ENCODE results near the gene PFKFB3.
"Not testable (repeated sequence)": the region's sequence is repeated elsewhere in the genome, so short reads cannot be mapped to it uniquely, and the experiment has no call there.

The PFKFB3 gene

DNA sequence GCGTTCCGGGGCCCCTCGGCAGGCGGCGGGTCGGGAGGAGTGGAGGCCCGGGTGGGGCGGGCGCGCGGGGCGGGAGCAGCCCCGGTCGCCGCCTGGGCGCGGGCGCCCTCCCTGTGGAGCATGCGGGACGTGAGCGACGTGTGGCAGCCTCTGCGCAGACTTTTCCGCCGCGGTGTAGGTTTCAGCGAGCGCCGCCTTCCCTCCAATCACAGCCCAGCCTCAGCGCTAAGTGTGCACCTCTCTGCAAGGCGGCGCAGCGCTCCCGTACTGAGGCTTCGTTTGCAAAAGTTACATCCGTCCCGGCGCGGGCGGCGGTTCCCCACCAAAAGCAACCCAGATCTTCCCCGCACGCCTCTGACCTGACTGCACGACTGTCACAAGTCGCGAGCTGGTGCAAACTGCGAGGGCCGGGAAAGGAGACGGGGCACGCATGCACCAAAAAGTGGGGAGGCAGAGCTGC is 1.2 kb upstream of the PFKFB3 start:
- peak in 37 of 51 donors; percentile 21 to 72 (median 50) for DNase-seq

DNA sequence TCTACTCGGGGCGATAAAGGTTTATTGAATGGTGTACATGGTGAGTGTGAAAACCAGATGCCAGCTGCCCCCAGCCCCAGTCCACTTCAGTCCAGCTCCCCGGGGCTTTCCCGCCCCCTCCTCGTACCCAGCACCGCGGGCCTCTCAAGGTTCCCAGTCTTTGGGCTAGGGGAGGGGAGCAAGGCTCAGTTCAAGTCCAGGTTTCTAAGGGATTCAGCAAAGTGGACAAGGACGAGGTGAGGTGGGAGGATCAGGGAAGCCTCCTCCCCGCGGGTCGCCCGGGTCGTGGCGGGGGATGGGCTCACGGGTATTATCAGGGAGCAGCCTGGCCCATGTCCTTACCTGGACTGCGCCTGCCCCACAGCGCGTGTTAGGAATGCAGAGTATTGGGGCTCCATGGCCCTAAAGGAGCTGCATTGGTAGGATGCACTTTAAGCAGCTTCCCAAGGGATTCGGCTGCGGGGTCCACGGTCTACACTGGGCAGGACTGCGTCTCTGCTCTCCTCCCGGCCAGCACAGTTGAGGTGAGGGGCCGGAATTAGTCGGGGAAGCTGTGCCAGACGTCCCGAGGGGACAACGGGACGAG is 541 bp upstream of the PFKFB3 start:
- DNase-seq, result no peak

DNA sequence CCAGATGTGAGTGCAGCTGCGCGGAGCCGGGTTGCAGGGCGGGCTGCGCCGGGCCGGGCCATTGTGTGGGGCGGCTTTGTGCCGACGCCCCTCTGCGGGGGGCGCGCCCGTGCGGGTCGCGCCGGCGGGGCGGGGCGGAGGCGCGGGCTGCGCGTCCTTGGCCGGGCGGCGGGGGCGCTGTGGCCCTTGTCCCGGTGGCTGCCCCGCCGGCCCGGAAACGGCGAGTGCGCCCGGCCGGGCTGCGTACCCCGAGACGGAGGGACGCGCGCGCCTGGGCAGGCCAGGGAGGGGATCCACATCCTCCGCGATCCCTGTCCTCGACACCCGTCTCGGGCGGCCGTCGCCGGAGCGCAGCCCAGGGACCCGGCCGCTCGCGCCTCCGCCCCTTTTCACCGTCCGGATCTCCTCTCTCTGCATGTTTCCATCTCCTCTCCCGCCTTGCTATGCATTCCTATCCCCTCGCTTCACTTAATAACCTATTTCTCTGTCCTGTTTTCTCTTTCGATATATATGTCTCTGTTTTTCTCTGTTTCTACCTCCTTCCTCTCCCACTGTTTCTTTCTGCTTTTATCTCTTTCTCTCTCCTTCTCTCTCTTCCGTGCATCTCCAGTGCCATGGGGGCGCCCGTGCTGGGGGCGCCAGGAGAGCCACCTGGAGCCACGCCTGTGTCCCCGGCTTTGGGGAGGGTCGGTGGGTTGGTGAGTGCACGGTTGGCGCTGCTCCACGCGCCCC is 765 bp downstream of the PFKFB3 start:
- DNase-seq, result peak in 27 of 51 donors; percentile 44 to 82 (median 65)

DNA sequence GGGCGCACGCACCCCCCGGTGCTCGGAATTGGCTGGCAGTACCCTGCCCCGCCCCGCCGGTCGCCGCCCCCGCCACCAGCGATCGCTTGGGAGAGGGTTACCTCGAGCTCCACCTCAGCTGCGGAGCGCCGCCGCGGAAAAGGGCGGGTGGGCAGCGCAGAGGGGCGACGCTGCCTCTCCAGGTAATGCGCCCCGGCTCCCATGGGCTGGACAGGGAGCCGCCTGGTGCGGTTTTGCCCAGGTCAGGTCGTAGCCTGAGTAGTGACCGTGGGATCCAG is 1.3 kb downstream of the PFKFB3 start:
- peak in 3 of 51 donors; percentile 41 to 65 (median 54) for DNase-seq

DNA sequence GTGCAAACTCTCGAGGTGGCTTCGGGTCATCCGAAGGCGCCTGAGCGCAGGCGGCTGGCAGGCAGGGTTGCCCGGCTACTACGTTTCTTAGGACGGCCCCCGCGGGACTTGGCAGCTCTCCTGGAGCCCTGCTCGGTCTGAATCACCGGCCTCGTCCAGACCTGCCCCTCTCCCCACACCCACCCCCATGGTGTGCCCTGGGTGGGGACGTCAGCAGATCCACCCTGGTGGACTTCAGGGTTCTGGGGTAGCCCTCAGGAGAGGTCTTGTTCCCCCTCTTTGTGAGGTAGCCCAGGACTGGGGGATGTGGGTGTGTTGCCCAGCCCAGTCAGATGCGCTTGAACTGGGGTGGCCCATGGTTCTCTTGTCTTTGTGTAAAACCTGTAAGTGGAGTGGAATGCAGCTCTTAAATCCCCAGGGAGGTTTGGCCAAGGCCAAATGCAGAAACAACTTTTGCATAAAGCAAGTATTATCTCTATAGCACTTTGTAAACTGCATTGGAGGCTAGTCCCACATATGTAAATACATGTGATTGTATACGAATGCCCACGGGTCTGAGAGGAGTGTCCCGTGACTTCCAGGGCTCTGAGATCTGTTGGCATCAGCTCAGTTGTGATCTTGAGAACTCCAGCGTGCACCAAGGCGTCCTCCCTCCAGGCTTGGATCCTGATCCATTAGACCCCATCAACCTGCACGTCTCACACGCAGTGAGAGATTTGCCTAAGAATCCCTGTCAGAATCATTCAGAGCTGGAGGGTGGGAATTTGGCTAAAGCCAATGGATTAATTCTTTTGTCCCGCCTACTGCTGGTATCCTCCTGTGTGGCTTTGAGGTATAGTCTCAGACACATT is 1.8 kb downstream of the PFKFB3 start:
- DNase-seq, result peak in 16 of 51 donors; percentile 15 to 65 (median 44)

DNA sequence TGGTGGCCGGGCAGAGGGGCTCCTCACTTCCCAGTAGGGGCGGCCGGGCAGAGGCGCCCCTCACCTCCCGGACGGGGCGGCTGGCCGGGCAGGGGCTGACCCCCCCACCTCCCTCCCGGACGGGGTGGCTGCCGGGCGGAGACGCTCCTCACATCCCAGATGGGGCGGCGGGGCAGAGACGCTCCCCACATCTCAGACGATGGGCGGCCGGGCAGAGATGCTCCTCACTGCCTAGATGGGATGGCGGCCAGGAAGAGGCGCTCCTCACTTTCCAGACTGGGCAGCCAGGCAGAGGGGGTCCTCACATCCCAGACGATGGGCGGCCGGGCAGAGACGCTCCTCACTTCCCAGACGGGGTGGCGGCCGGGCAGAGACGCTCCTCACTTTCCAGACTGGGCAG is 3.8 kb downstream of the PFKFB3 start:
- DNase-seq, result not testable (repeated sequence)

DNA sequence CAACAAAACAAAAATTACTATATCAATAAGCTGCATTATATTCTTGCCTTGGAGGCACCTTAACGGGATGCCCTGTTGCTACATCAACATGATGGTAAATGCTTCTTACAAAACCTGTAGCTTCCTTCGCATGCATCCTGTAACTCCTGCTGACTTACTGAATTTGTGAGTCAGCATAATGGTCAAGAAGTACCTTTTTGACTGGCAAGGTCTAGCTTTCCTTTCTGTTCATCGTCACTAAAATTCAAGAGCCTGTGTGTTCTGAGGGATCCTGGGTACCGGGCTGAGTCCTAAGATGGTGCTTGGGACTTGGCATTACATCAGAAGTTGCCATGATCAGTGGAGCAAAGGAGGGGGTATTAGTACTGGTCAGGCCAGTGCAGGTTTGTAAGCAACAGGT is 4.9 kb downstream of the PFKFB3 start:
- peak in 1 of 51 donors; percentile 15 for DNase-seq

DNA sequence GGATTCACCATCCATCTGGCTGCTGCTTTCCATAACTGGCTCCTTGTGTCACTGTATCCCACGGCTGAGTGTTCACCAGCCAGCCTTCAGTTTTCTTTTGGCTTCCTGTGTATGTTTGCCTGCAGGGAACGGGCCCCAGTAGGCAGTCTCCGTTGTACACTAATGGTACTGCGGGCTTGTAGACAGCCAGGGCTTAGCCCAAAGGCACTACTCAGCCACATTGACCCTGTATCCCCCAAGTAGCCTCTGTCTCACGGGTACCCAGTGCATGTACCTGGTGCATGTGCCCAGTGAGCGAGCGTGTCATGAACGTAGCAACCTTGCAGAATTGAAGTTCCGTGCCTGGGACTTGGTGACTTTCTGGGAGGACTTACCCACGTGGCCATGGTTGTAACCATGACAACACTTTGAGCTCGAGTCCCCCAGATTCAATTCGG is 6.1 kb downstream of the PFKFB3 start:
- DNase-seq, result peak in 2 of 51 donors; percentile 27 to 33

DNA sequence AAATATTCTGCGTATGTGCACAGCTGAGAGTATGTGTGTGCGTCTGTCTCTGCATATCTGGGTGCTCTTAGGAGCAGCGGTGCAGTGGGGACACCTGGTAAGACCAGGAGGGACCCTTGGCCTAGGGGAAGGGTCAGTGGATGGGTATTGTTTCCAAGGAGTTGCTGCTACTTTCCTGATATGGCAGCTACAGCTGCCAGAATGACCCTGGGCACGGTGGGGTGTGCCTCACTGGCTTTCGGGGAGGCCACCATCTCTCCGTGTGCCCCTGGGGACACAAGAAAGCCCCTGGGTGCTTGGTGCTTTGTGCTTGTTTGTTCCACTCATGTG is 8.6 kb downstream of the PFKFB3 start:
- DNase-seq, result no peak

DNA sequence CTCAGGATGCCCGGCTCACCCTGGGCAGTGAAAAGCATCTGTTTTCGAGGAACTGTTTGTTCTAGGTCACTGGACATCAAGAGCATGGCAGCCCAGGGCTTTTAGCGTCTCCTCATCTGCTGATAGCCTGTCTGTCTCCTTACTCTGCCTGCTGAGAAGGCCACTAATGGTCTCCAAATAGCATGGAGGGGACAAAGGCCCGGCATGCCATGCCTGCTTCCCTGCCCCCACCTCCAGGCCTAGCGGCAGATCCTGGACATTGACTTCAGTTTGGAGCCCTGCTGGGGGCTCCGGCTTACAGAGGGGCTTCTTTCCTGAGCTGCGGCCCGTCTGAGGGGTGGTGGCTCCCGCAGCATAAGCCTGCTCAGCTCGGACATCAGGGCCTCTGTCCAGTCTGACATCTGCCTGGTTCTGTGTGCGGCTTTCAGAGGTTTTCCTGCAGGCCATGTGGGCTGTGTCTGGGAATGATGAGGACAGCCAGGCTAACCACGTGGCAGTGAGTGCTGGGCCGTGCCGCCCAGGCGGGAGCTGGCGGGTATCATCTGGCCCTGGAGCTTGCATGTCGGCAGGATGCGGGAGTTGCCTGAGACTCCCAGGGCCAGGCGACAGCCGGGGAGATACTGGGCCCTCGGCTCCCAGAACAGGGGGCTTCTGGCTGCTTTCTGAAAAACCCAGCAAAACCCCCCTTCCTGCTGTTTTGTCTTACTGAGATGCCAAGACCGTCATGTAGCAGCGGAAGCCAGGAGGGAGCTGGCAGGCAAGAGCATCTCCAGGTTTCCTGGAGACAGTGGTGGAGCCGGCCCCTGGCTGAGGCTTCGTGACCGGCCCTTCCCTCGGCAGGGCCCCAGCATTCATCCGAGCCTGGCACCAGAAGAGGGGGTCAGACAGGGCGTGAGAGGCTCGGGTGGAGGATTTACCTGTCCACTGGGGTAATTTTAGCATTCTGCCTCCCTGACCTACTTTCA is 9.2 kb downstream of the PFKFB3 start:
- DNase-seq, result peak in 48 of 51 donors; percentile 13 to 91 (median 68)

DNA sequence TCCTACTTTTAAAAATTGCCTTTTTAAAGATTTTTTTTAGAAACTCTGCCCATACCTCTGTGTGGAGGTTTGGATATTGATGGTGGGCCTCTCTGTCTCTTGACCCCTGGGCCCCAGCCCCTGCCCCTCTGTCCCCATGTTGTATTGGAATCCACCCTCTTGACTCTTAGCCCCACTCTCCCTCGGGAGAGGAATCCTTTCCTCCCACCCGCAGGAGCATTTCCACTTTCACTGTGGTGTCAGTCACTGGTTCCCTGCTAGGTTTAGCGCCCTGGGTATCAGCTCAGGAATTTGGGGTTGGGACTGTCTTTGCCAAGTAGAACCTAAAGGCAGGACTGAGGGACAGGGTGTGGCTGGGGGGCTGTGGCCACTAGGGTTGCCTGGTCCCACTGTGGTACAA is 10.1 kb downstream of the PFKFB3 start:
- no peak for DNase-seq

DNA sequence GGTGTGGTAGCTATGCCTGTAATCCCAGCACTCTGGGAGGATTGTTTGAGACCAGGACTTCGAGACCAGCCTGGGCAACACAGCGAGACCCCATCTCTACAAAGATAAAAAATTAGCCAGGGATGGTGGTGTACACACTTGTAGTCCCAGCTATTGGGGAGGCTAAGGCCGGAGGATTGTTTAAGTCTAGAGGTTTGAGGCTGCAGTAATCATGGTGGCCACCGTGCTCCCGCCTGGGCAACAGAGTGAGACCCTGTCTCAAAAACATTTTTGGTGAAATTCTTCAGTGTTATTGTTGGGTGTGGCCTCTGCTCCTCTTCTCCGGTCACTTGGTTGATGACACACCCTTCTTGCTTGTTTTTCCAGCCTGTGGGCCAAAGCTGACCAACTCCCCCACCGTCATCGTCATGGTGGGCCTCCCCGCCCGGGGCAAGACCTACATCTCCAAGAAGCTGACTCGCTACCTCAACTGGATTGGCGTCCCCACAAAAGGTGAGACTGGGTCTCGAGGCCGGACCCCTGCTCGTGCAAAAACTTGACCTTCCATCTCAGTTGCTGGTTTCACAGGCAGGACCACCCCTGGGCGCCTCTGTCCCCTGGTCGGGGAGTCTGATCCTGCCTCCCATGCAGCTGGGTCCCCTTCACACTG is 10.6 kb downstream of the PFKFB3 start:
- DNase-seq, result no peak

DNA sequence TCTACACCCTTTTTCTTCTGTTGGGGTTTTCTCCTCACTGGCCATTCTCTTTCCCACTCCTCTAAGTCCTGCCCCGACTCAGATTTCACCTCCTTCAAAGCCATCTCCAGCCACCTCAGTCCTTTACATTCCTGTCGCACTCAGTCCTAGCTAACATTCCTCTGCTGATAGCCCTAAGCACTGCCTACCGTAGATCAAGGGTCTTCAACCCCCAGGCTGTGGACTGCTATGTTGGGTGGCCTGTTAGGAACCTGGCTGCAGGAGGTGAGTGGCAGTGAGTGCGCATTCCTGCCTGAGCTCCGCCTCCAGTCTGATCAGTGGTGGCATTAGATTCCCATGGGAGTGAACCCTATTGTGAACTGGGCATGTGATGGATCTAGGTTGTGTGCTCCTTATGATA is 11.2 kb downstream of the PFKFB3 start:
- no peak for DNase-seq

DNA sequence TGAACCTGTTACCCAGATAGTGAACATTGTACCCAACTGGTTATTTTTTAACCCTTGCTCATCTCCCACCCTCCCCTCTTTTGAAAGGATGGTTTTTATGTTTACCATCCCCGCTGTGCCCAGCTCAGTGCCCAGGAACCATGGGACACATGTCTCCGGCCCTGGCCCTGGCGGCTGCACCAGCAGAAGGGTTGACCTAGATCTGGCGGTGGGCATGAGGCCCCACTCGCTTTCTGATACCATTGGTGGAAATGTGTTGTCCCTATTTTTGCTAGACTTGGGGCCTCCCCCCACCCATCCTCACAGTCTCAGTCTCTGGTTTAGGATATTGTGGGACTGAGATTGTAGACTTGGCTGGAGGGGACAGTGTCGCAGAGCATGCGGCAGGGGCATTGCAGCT is 11.9 kb downstream of the PFKFB3 start:
- no peak for DNase-seq

DNA sequence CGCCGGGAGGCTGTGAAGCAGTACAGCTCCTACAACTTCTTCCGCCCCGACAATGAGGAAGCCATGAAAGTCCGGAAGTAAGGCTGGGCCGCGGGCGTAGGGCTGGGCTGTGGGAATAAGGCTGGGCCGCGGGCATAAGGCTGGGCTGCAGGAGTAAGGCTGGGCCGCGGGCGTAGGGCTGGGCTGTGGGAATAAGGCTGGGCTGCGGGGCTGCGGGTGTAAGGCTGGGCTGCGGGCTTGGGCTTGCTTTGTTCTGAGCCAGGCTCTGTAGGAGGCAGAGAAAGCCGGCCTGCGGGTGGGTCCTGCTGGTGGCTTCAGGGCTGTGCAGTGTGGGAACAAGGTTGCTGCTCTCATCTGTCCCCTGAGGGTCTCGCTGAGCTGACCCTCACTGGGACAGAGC is 12.5 kb downstream of the PFKFB3 start:
- no peak for DNase-seq

DNA sequence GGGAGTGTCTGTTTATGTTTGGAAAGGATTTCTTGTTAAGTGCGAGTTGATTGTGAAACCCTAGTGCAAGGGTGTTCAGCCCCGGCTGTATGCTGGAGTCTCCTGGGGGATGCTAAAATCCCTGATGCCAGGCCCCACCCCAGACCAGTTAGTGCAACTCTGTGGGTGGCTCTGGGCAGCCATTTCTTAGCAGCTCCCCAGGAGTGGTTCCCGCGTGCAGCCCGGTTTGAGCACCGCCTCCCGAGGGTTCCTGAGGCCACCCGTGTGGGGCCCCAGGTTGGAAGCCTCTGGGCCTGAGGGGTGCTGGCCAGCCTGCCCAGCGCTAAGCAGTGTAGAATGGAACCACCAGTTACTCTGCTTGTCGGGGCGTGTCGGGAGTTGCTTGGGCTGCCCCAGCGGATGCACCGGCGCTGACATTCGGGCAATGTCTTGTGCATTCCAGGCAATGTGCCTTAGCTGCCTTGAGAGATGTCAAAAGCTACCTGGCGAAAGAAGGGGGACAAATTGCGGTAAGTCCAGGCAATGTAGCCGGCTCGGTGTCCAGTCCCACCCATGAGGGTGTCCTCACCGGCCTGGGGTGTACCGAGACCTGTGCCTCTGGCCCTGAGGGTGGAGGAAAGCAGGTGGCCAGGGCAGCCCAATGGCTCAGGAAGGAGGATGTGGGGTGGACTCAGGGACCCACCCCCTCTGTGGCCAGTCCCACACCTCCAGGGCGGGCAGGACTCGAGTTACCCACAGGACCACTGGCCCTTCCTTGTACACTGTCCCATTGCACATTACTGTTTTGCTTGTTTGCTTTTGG is 13.2 kb downstream of the PFKFB3 start:
- no peak for DNase-seq

DNA sequence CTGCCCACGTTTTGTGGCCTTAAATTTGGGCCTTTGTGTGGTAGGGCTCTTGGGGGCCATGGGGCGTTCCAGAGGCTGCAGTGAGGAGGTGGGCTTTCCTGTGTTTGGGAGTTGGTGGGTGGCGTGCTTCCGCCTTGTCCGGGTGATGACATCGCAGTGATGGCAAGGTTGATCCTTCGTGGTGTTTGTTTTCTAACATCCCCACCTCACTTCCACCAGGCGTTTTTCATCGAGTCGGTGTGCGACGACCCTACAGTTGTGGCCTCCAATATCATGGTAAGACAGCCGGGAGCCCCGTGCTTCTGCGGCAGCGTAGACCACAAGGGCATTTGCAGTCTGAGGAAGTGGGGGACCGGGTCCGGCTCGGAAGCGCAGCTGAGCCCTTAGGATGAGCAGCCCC is 14.2 kb downstream of the PFKFB3 start:
- DNase-seq, result no peak

DNA sequence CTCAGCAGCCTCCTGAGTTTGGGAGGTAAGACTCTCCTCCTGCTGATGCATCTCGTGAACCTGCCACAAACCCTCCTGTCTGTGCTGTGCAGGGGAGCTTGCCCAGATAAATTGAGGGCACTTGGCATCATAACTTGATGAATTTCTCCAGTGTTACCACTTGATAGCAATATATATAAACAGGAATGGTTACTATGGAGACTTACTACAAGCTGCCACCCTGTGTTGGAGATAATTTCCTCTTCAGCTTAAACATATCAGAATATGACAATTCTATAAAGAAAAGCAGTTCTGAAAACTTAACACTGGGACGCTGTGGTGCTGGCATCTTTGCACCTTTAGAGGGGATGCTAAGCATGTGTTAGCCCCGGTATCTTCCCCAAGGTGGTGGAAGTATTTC is 14.9 kb downstream of the PFKFB3 start:
- DNase-seq, result no peak

DNA sequence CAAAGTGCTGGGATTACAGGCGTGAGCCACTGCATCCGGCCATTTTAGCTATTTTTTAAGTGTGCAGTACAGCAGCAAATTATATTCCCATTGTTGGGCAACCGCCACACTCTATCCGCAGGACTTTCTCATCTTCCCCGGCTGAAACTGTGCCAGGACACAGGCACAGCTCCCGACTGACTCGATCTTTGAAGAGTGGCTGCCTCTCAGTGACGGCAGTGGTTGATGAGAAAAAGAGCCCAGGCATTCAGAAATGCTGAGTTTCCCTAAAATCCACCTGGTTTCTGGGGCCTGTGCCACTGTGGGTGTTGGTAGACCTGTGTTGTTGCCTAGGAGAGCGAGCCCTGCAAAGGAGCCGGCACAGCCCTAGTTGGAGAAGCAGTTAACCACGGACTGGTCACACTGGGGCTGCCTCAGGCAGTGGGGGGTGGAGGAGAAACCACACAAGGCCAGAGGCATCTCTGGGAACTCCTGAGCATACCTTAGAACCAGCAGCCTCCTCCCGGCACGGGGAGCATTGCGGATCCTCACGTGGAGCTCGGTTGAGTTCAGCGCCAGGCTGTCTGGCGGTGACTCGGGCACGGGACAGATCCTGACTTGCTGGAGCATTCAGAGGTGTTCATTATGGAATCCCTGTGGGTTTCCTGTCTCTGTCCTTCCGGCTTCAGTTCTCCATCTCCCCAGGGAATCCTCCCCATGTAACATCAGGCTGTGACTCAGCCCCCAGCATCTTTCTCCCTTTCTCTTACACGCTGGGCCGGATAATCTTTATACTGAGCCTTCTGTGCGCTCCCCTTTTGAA is 16.2 kb downstream of the PFKFB3 start:
- peak in 2 of 51 donors; percentile 45 to 57 for DNase-seq

Measured in hypothalamus (tissue), 51 donors.